ENCODE data around the gene SIN3A. TPM values are rescaled to one million over a fixed set of nuclear protein-coding genes. Genes with fewer than 3 reads are reported as not detected.
"Not testable (repeated sequence)": the region's sequence is repeated elsewhere in the genome, so short reads cannot be mapped to it uniquely, and the experiment has no call there.

Gene SIN3A
- total and polyA plus RNA-seq, 2 donors (not counting 1 experiment from before 2014, with no cell fraction given): 23.0 to 27.2 TPM

DNA sequence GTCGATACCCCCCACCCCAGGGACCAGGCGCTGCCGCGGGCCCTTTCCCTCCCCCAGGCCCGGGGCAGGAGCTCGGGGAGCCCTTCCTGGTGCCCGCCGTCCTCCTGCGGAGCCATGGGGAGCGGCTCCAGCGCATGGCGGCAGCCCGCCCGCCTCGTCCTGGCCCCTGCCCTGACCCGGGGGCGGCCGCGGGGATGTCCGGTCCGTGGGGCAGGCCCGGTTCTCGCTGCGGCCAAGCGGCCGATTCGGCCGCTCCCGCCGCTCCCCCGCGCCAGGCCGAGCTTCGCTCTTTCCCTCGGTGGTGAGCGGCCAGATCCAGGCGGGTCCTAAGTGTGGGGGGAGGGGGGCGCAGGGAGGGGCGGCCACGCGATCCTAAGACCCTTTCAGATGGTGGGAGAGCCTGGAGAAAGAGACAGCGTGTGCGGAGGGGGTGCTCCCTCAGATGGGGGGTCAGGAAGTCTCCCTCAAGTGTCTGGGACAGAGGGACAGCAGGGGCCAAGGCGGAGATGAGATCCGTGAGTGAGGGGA is 103.4 kb downstream of the SIN3A start:
- TF ChIP-seq EZH2 (IDR thresholded peaks at IDR 0.05; ENCODE audit: low read length, missing control alignments): no peak
- TF ChIP-seq, protein P1, sequence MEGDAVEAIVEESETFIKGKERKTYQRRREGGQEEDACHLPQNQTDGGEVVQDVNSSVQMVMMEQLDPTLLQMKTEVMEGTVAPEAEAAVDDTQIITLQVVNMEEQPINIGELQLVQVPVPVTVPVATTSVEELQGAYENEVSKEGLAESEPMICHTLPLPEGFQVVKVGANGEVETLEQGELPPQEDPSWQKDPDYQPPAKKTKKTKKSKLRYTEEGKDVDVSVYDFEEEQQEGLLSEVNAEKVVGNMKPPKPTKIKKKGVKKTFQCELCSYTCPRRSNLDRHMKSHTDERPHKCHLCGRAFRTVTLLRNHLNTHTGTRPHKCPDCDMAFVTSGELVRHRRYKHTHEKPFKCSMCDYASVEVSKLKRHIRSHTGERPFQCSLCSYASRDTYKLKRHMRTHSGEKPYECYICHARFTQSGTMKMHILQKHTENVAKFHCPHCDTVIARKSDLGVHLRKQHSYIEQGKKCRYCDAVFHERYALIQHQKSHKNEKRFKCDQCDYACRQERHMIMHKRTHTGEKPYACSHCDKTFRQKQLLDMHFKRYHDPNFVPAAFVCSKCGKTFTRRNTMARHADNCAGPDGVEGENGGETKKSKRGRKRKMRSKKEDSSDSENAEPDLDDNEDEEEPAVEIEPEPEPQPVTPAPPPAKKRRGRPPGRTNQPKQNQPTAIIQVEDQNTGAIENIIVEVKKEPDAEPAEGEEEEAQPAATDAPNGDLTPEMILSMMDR (conservative IDR thresholded peaks at IDR 0.05 in 1 of 2, IDR thresholded peaks at IDR 0.05 in 1 of 2; ENCODE audit: low read depth in 1 of 2, low read length in 2 of 2): no peak
- peaks cover 5% of the 10 kb centered on the region for H3K27me3 ChIP-seq (ENCODE audit: control insufficient read depth, insufficient read depth, low read length)
- H3K9ac ChIP-seq (ENCODE audit: insufficient read depth, low read length): peak overlapping the region; percentile 50
- no peaks in the 10 kb centered on the region for H3K4me1 ChIP-seq (ENCODE audit: control insufficient read depth, extremely low read depth, insufficient read depth, low read length)
- H3K27ac ChIP-seq (ENCODE audit: insufficient read depth, low read length): no peak overlapping the region
- no peaks in the 10 kb centered on the region for H4K20me1 ChIP-seq (ENCODE audit: control insufficient read depth, extremely low read depth, insufficient read depth, low read length)
- H3K4me3 ChIP-seq (replicated peaks in 1 of 4; ENCODE audit: control extremely low read depth in 1 of 4, insufficient read depth in 1 of 4, low read depth in 3 of 4, low read length in 4 of 4): peak overlapping the region; percentile 56 to 79 (median 72)
- H3K9me3 ChIP-seq (ENCODE audit: control insufficient read depth, insufficient read depth, low read depth, low read length): no peaks in the 10 kb centered on the region
- peak overlapping the region; percentile 93 for H3K4me2 ChIP-seq (ENCODE audit: extremely low read depth, insufficient read depth, low read length)
- H3K79me2 ChIP-seq (ENCODE audit: control insufficient read depth, insufficient read depth, low read length): no peaks in the 10 kb centered on the region
- peak overlapping the region; percentile 59 for H2AFZ ChIP-seq (ENCODE audit: low read length)
- DNase-seq (ENCODE audit: low read depth in 2 of 2): no peak
- H3K36me3 ChIP-seq (ENCODE audit: control insufficient read depth, insufficient read depth, low read length): no peaks in the 10 kb centered on the region

DNA sequence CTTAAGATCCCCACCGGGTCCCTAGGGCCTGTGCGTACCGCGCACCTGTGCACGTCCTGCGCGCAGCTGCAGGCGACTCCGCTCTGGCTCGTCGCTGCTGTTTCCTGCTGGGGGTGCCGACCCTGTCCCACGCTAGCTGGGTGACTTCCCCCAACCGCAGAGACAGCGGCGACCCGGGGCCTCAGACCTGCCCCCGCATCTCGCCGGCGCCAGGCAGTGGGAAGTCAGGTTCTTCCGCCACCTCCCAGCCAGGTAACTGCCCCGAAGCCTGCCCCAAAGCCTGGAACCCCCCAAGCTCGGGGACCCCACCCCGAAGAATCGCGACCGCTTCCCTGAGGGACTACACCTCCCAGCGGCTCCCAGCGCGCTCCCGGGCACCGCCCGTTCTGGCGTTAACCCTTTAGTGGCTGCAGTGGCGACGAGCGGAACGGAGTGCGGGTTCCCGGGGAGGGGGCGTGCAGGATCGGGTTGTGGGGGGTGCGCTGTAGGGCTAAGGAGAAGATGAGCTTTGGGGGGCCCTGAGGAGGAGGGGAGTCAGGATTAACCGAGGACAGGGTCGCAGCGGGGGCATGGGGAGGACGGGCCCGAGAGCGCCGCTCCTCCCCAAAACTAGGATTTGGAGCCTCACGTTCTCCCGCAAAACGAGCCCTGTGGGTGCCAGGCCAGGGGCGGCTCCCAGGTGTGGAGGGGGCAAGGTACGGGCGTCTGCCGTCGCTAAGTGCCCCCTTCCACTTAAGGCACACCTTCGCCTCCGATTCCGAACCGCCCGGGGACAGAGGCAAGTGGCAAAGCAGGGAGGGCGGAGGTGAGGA is 104.1 kb downstream of the SIN3A start:
- Histone ChIP-seq H2AFZ (ENCODE audit: low read length) (peak overlapping the region; percentile 59), H3K4me2 (ENCODE audit: extremely low read depth, insufficient read depth, low read length) (peak overlapping the region; percentile 93), H3K36me3 (ENCODE audit: control insufficient read depth, insufficient read depth, low read length) (no peaks in the 10 kb centered on the region), H3K9me3 (ENCODE audit: control insufficient read depth, insufficient read depth, low read depth, low read length) (no peaks in the 10 kb centered on the region), H3K9ac (ENCODE audit: insufficient read depth, low read length) (peak overlapping the region; percentile 50), H4K20me1 (ENCODE audit: control insufficient read depth, extremely low read depth, insufficient read depth, low read length) (no peaks in the 10 kb centered on the region), H3K27ac (ENCODE audit: insufficient read depth, low read length) (no peak overlapping the region), H3K27me3 (ENCODE audit: control insufficient read depth, insufficient read depth, low read length) (peaks cover 5% of the 10 kb centered on the region), H3K79me2 (ENCODE audit: control insufficient read depth, insufficient read depth, low read length) (no peaks in the 10 kb centered on the region), H3K4me3 (replicated peaks in 1 of 4; ENCODE audit: control extremely low read depth in 1 of 4, insufficient read depth in 1 of 4, low read depth in 3 of 4, low read length in 4 of 4) (peak overlapping the region; percentile 56 to 79 (median 72)), H3K4me1 (ENCODE audit: control insufficient read depth, extremely low read depth, insufficient read depth, low read length) (no peaks in the 10 kb centered on the region)
- TF ChIP-seq, protein P1 (conservative IDR thresholded peaks at IDR 0.05 in 1 of 2, IDR thresholded peaks at IDR 0.05 in 1 of 2; ENCODE audit: low read depth in 1 of 2, low read length in 2 of 2): no peak
- TF ChIP-seq EZH2 (IDR thresholded peaks at IDR 0.05; ENCODE audit: low read length, missing control alignments): no peak
- peak in 1 of 2 donors; percentile 34 for DNase-seq (ENCODE audit: low read depth in 2 of 2)

DNA sequence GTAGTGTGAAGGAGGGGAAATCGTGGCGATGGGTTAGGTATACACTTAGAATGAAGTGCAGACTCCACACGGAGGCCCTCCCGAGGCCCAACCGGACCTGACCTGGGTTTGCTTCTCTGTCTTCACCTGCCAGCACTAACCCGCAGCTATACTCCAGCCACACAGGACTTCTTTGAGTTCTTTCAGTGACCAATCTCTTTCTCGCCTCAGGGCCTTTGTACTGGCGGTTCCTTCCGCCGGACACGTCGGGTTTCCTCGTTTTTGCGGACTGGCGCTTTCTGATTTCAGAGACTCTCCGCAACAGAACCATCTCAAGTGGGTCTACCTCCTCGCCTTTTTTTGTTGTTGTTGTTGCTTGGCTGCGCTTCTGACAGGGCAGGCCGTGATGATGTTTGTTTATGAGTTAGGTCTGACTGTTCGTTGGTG is 104.7 kb downstream of the SIN3A start, which contains the start of gene NEIL1:
NEIL1 (plus strand) TSS at position 244 of the 426 bp plus-strand sequence. CDS start 1,867 bp downstream, outside the sequence.
- H3K27ac ChIP-seq (ENCODE audit: insufficient read depth, low read length): no peak within 1 kb of the TSS
- TF ChIP-seq, protein P1 (conservative IDR thresholded peaks at IDR 0.05 in 1 of 2, IDR thresholded peaks at IDR 0.05 in 1 of 2; ENCODE audit: low read depth in 1 of 2, low read length in 2 of 2): no peak
- no peak for TF ChIP-seq EZH2 (IDR thresholded peaks at IDR 0.05; ENCODE audit: low read length, missing control alignments)
- no peaks in the 10 kb centered on the region for H3K36me3 ChIP-seq (ENCODE audit: control insufficient read depth, insufficient read depth, low read length)
- H3K9me3 ChIP-seq (ENCODE audit: control insufficient read depth, insufficient read depth, low read depth, low read length): no peaks in the 10 kb centered on the region
- H3K4me2 ChIP-seq (ENCODE audit: extremely low read depth, insufficient read depth, low read length): peak within 1 kb of the TSS; percentile 93
- H3K79me2 ChIP-seq (ENCODE audit: control insufficient read depth, insufficient read depth, low read length): no peaks in the 10 kb centered on the region
- H3K4me3 ChIP-seq (replicated peaks in 1 of 4; ENCODE audit: control extremely low read depth in 1 of 4, insufficient read depth in 1 of 4, low read depth in 3 of 4, low read length in 4 of 4): peak within 1 kb of the TSS; percentile 56 to 79 (median 72)
- H3K4me1 ChIP-seq (ENCODE audit: control insufficient read depth, extremely low read depth, insufficient read depth, low read length): no peaks in the 10 kb centered on the region
- peak within 1 kb of the TSS; percentile 59 for H2AFZ ChIP-seq (ENCODE audit: low read length)
- peak in 1 of 2 donors; percentile 18 for DNase-seq (ENCODE audit: low read depth in 2 of 2)
- peak within 1 kb of the TSS; percentile 50 for H3K9ac ChIP-seq (ENCODE audit: insufficient read depth, low read length)
- H3K27me3 ChIP-seq (ENCODE audit: control insufficient read depth, insufficient read depth, low read length): peaks cover 5% of the 10 kb centered on the region
- no peaks in the 10 kb centered on the region for H4K20me1 ChIP-seq (ENCODE audit: control insufficient read depth, extremely low read depth, insufficient read depth, low read length)

DNA sequence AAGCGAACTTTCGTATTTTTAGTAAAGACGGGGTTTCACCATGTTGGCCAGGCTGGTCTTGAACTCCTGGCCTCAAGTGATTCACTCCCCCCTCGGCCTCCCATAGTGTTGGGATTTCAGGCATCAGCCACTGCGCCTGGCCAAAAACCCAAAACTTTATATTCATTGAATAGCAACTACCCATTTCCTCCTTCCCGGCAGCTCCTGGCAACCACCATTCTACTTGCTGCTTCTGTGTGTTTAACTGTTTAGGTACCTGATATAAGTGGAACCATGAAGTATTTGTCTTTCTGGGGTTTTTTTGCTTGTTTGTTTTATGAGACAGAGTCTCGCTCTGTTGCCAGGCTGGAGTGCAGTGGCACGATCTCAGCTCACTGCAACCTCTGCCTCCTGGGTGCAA is 107.5 kb downstream of the SIN3A start:
- not testable (repeated sequence) for DNase-seq (ENCODE audit: low read depth in 2 of 2); H3K4me3 ChIP-seq (replicated peaks in 1 of 4; ENCODE audit: control extremely low read depth in 1 of 4, insufficient read depth in 1 of 4, low read depth in 3 of 4, low read length in 4 of 4); H3K27ac ChIP-seq (ENCODE audit: insufficient read depth, low read length); H3K4me1 ChIP-seq (ENCODE audit: control insufficient read depth, extremely low read depth, insufficient read depth, low read length); H3K27me3 ChIP-seq (ENCODE audit: control insufficient read depth, insufficient read depth, low read length); H3K79me2 ChIP-seq (ENCODE audit: control insufficient read depth, insufficient read depth, low read length); H3K9me3 ChIP-seq (ENCODE audit: control insufficient read depth, insufficient read depth, low read depth, low read length); H2AFZ ChIP-seq (ENCODE audit: low read length); H3K36me3 ChIP-seq (ENCODE audit: control insufficient read depth, insufficient read depth, low read length); H4K20me1 ChIP-seq (ENCODE audit: control insufficient read depth, extremely low read depth, insufficient read depth, low read length); H3K9ac ChIP-seq (ENCODE audit: insufficient read depth, low read length); H3K4me2 ChIP-seq (ENCODE audit: extremely low read depth, insufficient read depth, low read length)
